ENCODE measurements around the gene UST. TPM values are rescaled to one million over a fixed set of nuclear protein-coding genes. Genes with fewer than 3 reads are reported as not detected.

UST gene
- total RNA-seq, 1 experiment from 2014 or later: 32.1 TPM

DNA sequence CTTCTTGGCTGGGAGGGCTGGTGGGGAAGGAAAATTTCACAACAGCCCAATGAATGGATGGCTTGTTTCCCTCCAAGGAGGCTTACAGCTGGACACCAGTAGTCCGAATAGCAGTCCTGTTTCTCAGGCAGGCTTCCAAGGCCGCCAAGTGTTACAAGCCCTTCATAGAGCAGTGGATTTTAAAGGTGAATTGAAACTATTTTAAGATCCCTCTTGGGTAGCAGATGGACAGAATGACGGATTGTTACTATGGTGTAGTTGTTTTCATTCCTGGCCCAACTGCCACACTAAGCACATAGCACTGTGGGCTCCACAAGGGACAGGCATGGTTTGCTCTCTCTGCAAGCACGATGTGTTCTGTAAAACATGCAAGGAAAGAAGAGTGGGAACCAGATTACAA is 367.3 kb downstream of the UST start (continued):
- TF ChIP-seq TCF7 (CRISPR knock-in tag; IDR thresholded peaks at IDR 0.05; ENCODE audit: low read depth) (no peak), GTF2I (CRISPR knock-in tag; conservative IDR thresholded peaks at IDR 0.05) (no peak), JUN (CRISPR knock-in tag; IDR thresholded peaks at IDR 0.05) (no peak), FOXK1 (CRISPR knock-in tag; IDR thresholded peaks at IDR 0.05) (no peak)
- TF ChIP-seq, protein P1, sequence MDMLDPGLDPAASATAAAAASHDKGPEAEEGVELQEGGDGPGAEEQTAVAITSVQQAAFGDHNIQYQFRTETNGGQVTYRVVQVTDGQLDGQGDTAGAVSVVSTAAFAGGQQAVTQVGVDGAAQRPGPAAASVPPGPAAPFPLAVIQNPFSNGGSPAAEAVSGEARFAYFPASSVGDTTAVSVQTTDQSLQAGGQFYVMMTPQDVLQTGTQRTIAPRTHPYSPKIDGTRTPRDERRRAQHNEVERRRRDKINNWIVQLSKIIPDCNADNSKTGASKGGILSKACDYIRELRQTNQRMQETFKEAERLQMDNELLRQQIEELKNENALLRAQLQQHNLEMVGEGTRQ (CRISPR knock-in tag; IDR thresholded peaks at IDR 0.05): no peak

DNA sequence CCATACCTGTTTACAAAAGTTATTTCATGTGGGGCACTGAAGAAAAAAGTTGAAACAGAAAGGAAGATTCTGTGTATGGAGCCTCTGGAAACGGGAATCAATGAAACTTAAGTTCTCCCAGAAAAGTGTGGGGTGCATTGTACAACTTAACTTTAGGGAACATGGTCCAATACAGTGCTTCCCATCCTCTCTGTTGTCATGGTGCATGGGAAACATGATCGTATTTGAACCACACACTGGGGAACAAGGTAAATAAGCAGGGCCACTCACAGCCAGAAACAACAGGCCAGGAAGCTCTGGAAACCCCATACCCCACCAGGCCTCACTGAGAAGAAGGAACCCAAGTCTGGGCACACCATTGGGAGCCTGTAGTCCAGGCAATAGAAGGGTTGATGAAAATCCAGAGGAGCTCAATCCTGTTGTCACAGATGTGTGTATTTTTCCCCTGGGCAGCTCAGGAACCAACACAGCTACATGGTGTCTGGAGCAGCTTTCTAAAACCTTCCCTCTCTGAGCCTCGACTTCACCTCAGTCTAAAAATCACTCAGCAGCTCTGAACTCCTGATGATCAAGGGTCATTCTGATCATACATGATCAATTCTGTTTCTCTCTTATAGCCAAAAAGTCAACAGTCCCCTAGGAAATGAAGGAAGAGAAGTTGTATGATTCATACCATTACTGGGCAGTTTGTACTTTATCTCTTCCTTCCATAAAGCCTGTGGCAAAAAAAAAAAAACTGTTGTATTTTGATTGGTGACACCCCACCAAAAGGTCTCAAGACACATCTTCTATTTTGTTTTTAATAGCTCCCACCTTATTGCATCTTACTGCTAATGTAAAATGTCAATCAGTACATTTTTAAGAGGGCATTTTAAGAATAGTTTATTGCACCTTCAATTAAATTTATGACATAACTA is 372.2 kb downstream of the UST start:
- DNase-seq (ENCODE audit: low spot score): no peak
- Mint-ChIP-seq H3K27ac (no peak overlapping the region), H3K36me3 (no peaks in the 10 kb centered on the region), H3K4me3 (no peak overlapping the region), H3K9me3 (peaks cover 12% of the 10 kb centered on the region), H3K27me3 (ENCODE audit: low read depth) (peaks cover 3% of the 10 kb centered on the region; the same call in 1 of the 2 replicates), H3K4me1 (no peaks in the 10 kb centered on the region)
- TF ChIP-seq CREB1 (CRISPR knock-in tag; IDR thresholded peaks at IDR 0.05) (no peak), FOXK1 (CRISPR knock-in tag; IDR thresholded peaks at IDR 0.05) (no peak), TCF7 (CRISPR knock-in tag; IDR thresholded peaks at IDR 0.05; ENCODE audit: low read depth) (no peak), KAT7 (CRISPR knock-in tag; IDR thresholded peaks at IDR 0.05; ENCODE audit: borderline replicate concordance) (no peak), SP1 (CRISPR knock-in tag; conservative IDR thresholded peaks at IDR 0.05) (no peak), PRRX2 (CRISPR knock-in tag; IDR thresholded peaks at IDR 0.05) (no peak), NR3C1 (CRISPR knock-in tag; conservative IDR thresholded peaks at IDR 0.05; ENCODE audit: low read depth) (no peak), OVOL2 (CRISPR knock-in tag; IDR thresholded peaks at IDR 0.05; ENCODE audit: borderline replicate concordance) (no peak), IRF2 (CRISPR knock-in tag; IDR thresholded peaks at IDR 0.05; ENCODE audit: borderline replicate concordance, low read depth) (no peak), GABPB1 (CRISPR knock-in tag; IDR thresholded peaks at IDR 0.05) (no peak), JUN (CRISPR knock-in tag; IDR thresholded peaks at IDR 0.05) (no peak), ELF4 (CRISPR knock-in tag; IDR thresholded peaks at IDR 0.05; ENCODE audit: low read depth) (no peak), EMX1 (CRISPR knock-in tag; IDR thresholded peaks at IDR 0.05) (no peak)
- TF ChIP-seq, protein P2, sequence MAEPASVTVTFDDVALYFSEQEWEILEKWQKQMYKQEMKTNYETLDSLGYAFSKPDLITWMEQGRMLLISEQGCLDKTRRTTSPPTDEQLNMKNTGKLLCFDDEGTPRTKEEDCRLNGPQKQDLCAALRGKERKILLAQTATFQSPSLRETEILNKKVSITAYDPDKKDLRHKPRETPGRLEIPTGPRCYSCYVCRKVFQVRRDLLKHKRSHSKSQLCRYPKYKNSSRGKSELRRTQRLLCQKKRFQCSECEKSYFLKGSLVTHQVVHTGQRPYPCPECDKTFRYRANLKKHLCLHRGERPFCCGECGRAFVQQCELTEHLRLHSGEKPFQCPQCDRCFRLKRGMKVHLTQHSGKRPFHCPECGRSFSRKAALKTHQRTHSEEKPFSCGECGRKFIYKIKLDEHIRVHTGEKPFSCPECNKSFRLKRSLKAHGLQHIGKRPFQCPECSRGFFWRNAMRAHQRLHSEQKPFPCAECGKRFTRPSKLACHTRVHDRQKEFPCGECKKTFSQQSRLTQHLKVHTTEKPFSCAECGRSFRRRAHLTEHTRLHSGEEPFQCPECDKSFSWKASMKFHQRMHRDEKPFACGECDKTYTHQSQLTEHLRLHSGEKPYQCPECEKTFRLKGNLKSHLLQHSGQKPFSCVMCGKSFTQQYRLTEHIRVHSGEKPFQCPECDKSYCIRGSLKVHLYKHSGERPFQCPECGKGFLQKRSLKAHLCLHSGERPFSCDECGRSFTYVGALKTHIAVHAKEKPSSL (CRISPR knock-in tag; conservative IDR thresholded peaks at IDR 0.05): no peak
- TF ChIP-seq, protein P3, sequence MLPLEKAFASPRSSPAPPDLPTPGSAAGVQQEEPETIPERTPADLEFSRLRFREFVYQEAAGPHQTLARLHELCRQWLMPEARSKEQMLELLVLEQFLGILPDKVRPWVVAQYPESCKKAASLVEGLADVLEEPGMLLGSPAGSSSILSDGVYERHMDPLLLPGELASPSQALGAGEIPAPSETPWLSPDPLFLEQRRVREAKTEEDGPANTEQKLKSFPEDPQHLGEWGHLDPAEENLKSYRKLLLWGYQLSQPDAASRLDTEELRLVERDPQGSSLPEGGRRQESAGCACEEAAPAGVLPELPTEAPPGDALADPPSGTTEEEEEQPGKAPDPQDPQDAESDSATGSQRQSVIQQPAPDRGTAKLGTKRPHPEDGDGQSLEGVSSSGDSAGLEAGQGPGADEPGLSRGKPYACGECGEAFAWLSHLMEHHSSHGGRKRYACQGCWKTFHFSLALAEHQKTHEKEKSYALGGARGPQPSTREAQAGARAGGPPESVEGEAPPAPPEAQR (CRISPR knock-in tag; IDR thresholded peaks at IDR 0.05): no peak
- TF ChIP-seq, protein P4, sequence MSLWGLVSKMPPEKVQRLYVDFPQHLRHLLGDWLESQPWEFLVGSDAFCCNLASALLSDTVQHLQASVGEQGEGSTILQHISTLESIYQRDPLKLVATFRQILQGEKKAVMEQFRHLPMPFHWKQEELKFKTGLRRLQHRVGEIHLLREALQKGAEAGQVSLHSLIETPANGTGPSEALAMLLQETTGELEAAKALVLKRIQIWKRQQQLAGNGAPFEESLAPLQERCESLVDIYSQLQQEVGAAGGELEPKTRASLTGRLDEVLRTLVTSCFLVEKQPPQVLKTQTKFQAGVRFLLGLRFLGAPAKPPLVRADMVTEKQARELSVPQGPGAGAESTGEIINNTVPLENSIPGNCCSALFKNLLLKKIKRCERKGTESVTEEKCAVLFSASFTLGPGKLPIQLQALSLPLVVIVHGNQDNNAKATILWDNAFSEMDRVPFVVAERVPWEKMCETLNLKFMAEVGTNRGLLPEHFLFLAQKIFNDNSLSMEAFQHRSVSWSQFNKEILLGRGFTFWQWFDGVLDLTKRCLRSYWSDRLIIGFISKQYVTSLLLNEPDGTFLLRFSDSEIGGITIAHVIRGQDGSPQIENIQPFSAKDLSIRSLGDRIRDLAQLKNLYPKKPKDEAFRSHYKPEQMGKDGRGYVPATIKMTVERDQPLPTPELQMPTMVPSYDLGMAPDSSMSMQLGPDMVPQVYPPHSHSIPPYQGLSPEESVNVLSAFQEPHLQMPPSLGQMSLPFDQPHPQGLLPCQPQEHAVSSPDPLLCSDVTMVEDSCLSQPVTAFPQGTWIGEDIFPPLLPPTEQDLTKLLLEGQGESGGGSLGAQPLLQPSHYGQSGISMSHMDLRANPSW (CRISPR knock-in tag; conservative IDR thresholded peaks at IDR 0.05; ENCODE audit: low read depth): no peak
- TF ChIP-seq, protein P5, sequence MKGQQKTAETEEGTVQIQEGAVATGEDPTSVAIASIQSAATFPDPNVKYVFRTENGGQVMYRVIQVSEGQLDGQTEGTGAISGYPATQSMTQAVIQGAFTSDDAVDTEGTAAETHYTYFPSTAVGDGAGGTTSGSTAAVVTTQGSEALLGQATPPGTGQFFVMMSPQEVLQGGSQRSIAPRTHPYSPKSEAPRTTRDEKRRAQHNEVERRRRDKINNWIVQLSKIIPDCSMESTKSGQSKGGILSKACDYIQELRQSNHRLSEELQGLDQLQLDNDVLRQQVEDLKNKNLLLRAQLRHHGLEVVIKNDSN (CRISPR knock-in tag; IDR thresholded peaks at IDR 0.05): no peak
- TF ChIP-seq, protein P6, sequence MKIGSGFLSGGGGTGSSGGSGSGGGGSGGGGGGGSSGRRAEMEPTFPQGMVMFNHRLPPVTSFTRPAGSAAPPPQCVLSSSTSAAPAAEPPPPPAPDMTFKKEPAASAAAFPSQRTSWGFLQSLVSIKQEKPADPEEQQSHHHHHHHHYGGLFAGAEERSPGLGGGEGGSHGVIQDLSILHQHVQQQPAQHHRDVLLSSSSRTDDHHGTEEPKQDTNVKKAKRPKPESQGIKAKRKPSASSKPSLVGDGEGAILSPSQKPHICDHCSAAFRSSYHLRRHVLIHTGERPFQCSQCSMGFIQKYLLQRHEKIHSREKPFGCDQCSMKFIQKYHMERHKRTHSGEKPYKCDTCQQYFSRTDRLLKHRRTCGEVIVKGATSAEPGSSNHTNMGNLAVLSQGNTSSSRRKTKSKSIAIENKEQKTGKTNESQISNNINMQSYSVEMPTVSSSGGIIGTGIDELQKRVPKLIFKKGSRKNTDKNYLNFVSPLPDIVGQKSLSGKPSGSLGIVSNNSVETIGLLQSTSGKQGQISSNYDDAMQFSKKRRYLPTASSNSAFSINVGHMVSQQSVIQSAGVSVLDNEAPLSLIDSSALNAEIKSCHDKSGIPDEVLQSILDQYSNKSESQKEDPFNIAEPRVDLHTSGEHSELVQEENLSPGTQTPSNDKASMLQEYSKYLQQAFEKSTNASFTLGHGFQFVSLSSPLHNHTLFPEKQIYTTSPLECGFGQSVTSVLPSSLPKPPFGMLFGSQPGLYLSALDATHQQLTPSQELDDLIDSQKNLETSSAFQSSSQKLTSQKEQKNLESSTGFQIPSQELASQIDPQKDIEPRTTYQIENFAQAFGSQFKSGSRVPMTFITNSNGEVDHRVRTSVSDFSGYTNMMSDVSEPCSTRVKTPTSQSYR (CRISPR knock-in tag; IDR thresholded peaks at IDR 0.05): no peak
- no peak for ATAC-seq
- ChIA-PET CTCF (no interaction called here), POLR2A (no interaction called here)

All from WTC11 (cell line).